ENCODE results near the gene PSMG4. TPM values are rescaled to one million over a fixed set of nuclear protein-coding genes. Genes with fewer than 3 reads are reported as not detected.

PSMG4 gene
- total RNA-seq, 1 donor from 2014 or later = 25.0 TPM

- intact Hi-C loops (cut with DNase I) = no loop called here
- no peaks in the 10 kb centered on the region for H3K27me3 ChIP-seq
- H3K27ac ChIP-seq = no peak overlapping the region
- H3K4me1 ChIP-seq = peaks cover 50% of the 10 kb centered on the region
- no peaks in the 10 kb centered on the region for H3K9me3 ChIP-seq
- H3K36me3 ChIP-seq = peaks cover 0 to 20% of the 10 kb centered on the region in 2 donors
- TF ChIP-seq CTCF (IDR thresholded peaks at IDR 0.05) (no peak), POLR2AphosphoS5 (IDR thresholded peaks at IDR 0.05; ENCODE audit: insufficient read depth in 1 of 2, low read depth in 1 of 2) (no peak), POLR2A (IDR thresholded peaks at IDR 0.05) (no peak)
- H3K4me3 ChIP-seq = no peak overlapping the region
- no peak for DNase-seq (ENCODE audit: extremely low spot score in 2 of 2)
Observed at GRCh38 chr6:3264356-3264755, 5.6 kb downstream of the PSMG4 start.

- no peak overlapping the region for H3K27ac ChIP-seq
- DNase-seq (ENCODE audit: extremely low spot score in 2 of 2) = no peak
- H3K9me3 ChIP-seq = no peaks in the 10 kb centered on the region
- no peak for TF ChIP-seq CTCF (IDR thresholded peaks at IDR 0.05)
- TF ChIP-seq POLR2AphosphoS5 (IDR thresholded peaks at IDR 0.05; ENCODE audit: insufficient read depth in 1 of 2, low read depth in 1 of 2) = no peak
- no peak for TF ChIP-seq POLR2A (IDR thresholded peaks at IDR 0.05)
- peaks cover 0 to 30% of the 10 kb centered on the region in 2 donors for H3K36me3 ChIP-seq
- no peaks in the 10 kb centered on the region for H3K27me3 ChIP-seq
- peaks cover 37% of the 10 kb centered on the region for H3K4me1 ChIP-seq
- no peak overlapping the region for H3K4me3 ChIP-seq
- intact Hi-C loops (cut with DNase I) = no loop called here
Observed at GRCh38 chr6:3265671-3266070, 6.9 kb downstream of the PSMG4 start.

GRCh38 chr6:3266170-3266569 is 7.4 kb downstream of the PSMG4 start:
- H3K4me3 ChIP-seq = no peak overlapping the region
- H3K27ac ChIP-seq = no peak overlapping the region

GRCh38 chr6:3267162-3267561 is 8.4 kb downstream of the PSMG4 start:
- H3K9me3 ChIP-seq = no peaks in the 10 kb centered on the region
- no peaks in the 10 kb centered on the region for H3K27me3 ChIP-seq
- intact Hi-C loops (cut with DNase I) = no loop called here
- peaks cover 22% of the 10 kb centered on the region for H3K4me1 ChIP-seq
- DNase-seq (ENCODE audit: extremely low spot score in 2 of 2) = no peak
- no peak overlapping the region for H3K4me3 ChIP-seq
- TF ChIP-seq CTCF (IDR thresholded peaks at IDR 0.05) (no peak), POLR2AphosphoS5 (IDR thresholded peaks at IDR 0.05; ENCODE audit: insufficient read depth in 1 of 2, low read depth in 1 of 2) (no peak), POLR2A (IDR thresholded peaks at IDR 0.05) (no peak)
- H3K36me3 ChIP-seq = peaks cover 0 to 45% of the 10 kb centered on the region in 2 donors
- no peak overlapping the region for H3K27ac ChIP-seq

More at GRCh38 chr6:3266170-3266569, 7.4 kb downstream of the PSMG4 start:
- H3K36me3 ChIP-seq = peaks cover 0 to 35% of the 10 kb centered on the region in 2 donors
- no peak for TF ChIP-seq POLR2AphosphoS5 (IDR thresholded peaks at IDR 0.05; ENCODE audit: insufficient read depth in 1 of 2, low read depth in 1 of 2)
- TF ChIP-seq POLR2A (IDR thresholded peaks at IDR 0.05) = no peak
- TF ChIP-seq CTCF (IDR thresholded peaks at IDR 0.05) = no peak
- intact Hi-C loops (cut with DNase I) = no loop called here
- no peaks in the 10 kb centered on the region for H3K9me3 ChIP-seq
- no peak for DNase-seq (ENCODE audit: extremely low spot score in 2 of 2)
- no peaks in the 10 kb centered on the region for H3K27me3 ChIP-seq
- H3K4me1 ChIP-seq = peaks cover 32% of the 10 kb centered on the region

- peaks cover 0 to 49% of the 10 kb centered on the region in 2 donors for H3K36me3 ChIP-seq
- no peak for DNase-seq (ENCODE audit: extremely low spot score in 2 of 2)
- peaks cover 13% of the 10 kb centered on the region for H3K4me1 ChIP-seq
- TF ChIP-seq CTCF (IDR thresholded peaks at IDR 0.05) = no peak
- no peak for TF ChIP-seq POLR2A (IDR thresholded peaks at IDR 0.05)
- no peak for TF ChIP-seq POLR2AphosphoS5 (IDR thresholded peaks at IDR 0.05; ENCODE audit: insufficient read depth in 1 of 2, low read depth in 1 of 2)
- no peaks in the 10 kb centered on the region for H3K27me3 ChIP-seq
- H3K27ac ChIP-seq = no peak overlapping the region
- no peak overlapping the region for H3K4me3 ChIP-seq
- intact Hi-C loops (cut with DNase I) = no loop called here
- H3K9me3 ChIP-seq = no peaks in the 10 kb centered on the region
Observed at GRCh38 chr6:3268680-3269079, 9.9 kb downstream of the PSMG4 start.
